GM21515 (cell line): ENCODE data around the gene ATP6V0A1.
A peak's percentile ranks its signal among the peaks of the same experiment; 100 is the strongest.
"Not testable (repeated sequence)": the region's sequence is repeated elsewhere in the genome, so short reads cannot be mapped to it uniquely, and the experiment has no call there.

Source experiments
- ATAC-seq: cut with Tn5 transposase; IDR thresholded peaks from one replicate; pipeline ENCODE4 v1.9.1; 2021; ENCODE audit not compliant: unreplicated experiment

ATP6V0A1 gene

GRCh38 chr17:42537826-42538451, 79.3 kb downstream of the ATP6V0A1 start:
- no peak for ATAC-seq

GRCh38 chr17:42538482-42538881, 79.8 kb downstream of the ATP6V0A1 start:
- no peak for ATAC-seq

GRCh38 chr17:42540558-42540957, 81.9 kb downstream of the ATP6V0A1 start:
- ATAC-seq, result not testable (repeated sequence)

GRCh38 chr17:42541041-42541833, 82.6 kb downstream of the ATP6V0A1 start:
- ATAC-seq, result no peak

- no peak for ATAC-seq
Measured at GRCh38 chr17:42543190-42544079, 84.8 kb downstream of the ATP6V0A1 start.

GRCh38 chr17:42544874-42545283, 86.2 kb downstream of the ATP6V0A1 start:
- no peak for ATAC-seq

GRCh38 chr17:42545755-42546505, 87.3 kb downstream of the ATP6V0A1 start:
- ATAC-seq, result not testable (repeated sequence)

- no peak for ATAC-seq
Measured at GRCh38 chr17:42547001-42547461, 88.4 kb downstream of the ATP6V0A1 start.

- ATAC-seq, result no peak
Measured at GRCh38 chr17:42547698-42548069, 89.0 kb downstream of the ATP6V0A1 start.

- peak; percentile 51 for ATAC-seq
Measured at GRCh38 chr17:42548070-42548837, 89.6 kb downstream of the ATP6V0A1 start.

GRCh38 chr17:42548993-42549755, 90.5 kb downstream of the ATP6V0A1 start:
- ATAC-seq, result no peak

GRCh38 chr17:42552736-42553135, 94.1 kb downstream of the ATP6V0A1 start, which contains the start of gene HSD17B1:
TSS of gene HSD17B1 (plus strand) at chr17:42552923. CDS start at chr17:42552934, 11 bp downstream.
- ATAC-seq, result not testable (repeated sequence)

GRCh38 chr17:42553161-42553818, 94.6 kb downstream of the ATP6V0A1 start:
- no peak for ATAC-seq

- ATAC-seq, result no peak
Measured at GRCh38 chr17:42553866-42554249, 95.2 kb downstream of the ATP6V0A1 start.

- peak; percentile 64 for ATAC-seq
Measured at GRCh38 chr17:42554250-42555121, 95.8 kb downstream of the ATP6V0A1 start.

- ATAC-seq, result no peak
Measured at GRCh38 chr17:42555122-42555622, 96.5 kb downstream of the ATP6V0A1 start.

- not testable (repeated sequence) for ATAC-seq
Measured at GRCh38 chr17:42555961-42556617, 97.4 kb downstream of the ATP6V0A1 start.
